Activated B cell treated with CpG ODN at 0.5 μM for 24 hours (primary cell): ENCODE data around the gene YY1. TPM values are rescaled to one million over a fixed set of nuclear protein-coding genes. Genes with fewer than 3 reads are reported as not detected.
"Not testable (repeated sequence)": the region's sequence is repeated elsewhere in the genome, so short reads cannot be mapped to it uniquely, and the experiment has no call there.

Source experiments
- ATAC-seq: fragments of 200-7000 bp; cut with Tn5 transposase; one replicate; pipeline ENCODE4 v1.10.0; 2021; ENCODE audit warnings: low read depth, mild to moderate bottlenecking, moderate library complexity
- CTCF ChIA-PET: fragments of 350-600 bp; sonication (Branson Sonifier 250); formaldehyde crosslinking; loops from one replicate; lab custom pipeline; 2021; ENCODE audit warnings: antibody characterized with exemption; lab: Charles Lee
- POLR2A ChIA-PET: fragments of 350-600 bp; sonication (Branson Sonifier 250); formaldehyde crosslinking; loops from one replicate; lab custom pipeline; 2021; ENCODE audit warnings: antibody characterized with exemption; lab: Charles Lee
- DNase-seq: peaks from one replicate; pipeline ENCODE4 v3.0.0; 2022
- H3K27ac Mint-ChIP-seq: one replicate; pipeline ENCODE4 v1.8.0; 2020; ENCODE audit warnings: mixed read lengths
- H3K27me3 Mint-ChIP-seq: one replicate; pipeline ENCODE4 v1.8.0; 2021; ENCODE audit warnings: mixed read lengths
- H3K36me3 Mint-ChIP-seq: one replicate; pipeline ENCODE4 v1.8.0; 2021; ENCODE audit warnings: low read depth, mixed read lengths
- H3K4me1 Mint-ChIP-seq: one replicate; pipeline ENCODE4 v1.8.0; 2021; ENCODE audit warnings: mixed read lengths
- H3K4me3 Mint-ChIP-seq: one replicate; pipeline ENCODE4 v1.8.0; 2020; ENCODE audit warnings: mild to moderate bottlenecking, mixed read lengths
- H3K9me3 Mint-ChIP-seq: one replicate; pipeline ENCODE4 v1.8.0; 2020; ENCODE audit warnings: mixed read lengths
- intact Hi-C: fragments of 100-400 bp; cut with micrococcal nuclease; formaldehyde crosslinking; loops from one replicate; pipeline ENCODE4 v1.15.1; 2024
- total RNA-seq: library from RNA; stranded (reverse); gene quantifications from 2 replicates; pipeline ENCODE4 v1.2.3, GENCODE V29; 2022
- TF ChIP-seq, protein P1 (sequence below): fragments of 200-600 bp; IDR thresholded peaks from one replicate; pipeline ENCODE4 v1.8.0; 2022; ENCODE audit warnings: antibody characterized with exemption, mild to moderate bottlenecking

YY1 gene
- total RNA-seq, 1 donor from 2014 or later, result 72.6 TPM

DNA sequence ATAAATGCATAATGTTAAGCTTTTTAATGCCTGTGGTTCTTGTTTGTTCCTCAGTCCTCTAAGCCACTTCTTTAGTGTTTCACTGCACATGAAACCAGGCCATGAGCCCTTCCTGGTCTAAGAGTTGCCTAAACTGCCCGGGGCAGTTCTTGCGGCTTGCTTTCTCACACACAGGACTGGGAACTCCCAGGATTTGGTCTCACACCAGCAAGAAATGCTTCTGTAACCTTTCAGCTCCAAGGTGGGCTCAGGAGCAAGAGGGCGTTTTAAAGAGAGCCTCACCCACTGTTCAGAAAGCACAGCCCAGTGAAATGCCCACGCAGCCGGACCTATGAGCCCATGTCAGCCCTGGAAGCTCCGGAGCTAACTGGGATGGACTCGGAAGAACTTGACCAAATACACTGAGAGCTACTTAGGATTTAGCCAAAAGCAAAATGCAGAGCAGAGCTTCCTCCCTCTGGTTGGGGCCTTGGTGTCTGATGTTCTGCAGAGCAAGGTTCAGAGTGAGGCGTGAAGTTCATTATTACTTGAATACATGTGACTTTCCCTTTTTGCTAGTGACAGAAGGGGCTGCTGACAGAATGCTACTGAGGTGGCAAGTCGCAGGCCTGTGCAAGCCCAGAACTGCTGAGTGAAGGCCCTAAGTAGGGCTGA, 43.9 kb downstream of the YY1 start:
- H3K27me3 Mint-ChIP-seq, result no peaks in the 10 kb centered on the region
- TF ChIP-seq, protein P1, sequence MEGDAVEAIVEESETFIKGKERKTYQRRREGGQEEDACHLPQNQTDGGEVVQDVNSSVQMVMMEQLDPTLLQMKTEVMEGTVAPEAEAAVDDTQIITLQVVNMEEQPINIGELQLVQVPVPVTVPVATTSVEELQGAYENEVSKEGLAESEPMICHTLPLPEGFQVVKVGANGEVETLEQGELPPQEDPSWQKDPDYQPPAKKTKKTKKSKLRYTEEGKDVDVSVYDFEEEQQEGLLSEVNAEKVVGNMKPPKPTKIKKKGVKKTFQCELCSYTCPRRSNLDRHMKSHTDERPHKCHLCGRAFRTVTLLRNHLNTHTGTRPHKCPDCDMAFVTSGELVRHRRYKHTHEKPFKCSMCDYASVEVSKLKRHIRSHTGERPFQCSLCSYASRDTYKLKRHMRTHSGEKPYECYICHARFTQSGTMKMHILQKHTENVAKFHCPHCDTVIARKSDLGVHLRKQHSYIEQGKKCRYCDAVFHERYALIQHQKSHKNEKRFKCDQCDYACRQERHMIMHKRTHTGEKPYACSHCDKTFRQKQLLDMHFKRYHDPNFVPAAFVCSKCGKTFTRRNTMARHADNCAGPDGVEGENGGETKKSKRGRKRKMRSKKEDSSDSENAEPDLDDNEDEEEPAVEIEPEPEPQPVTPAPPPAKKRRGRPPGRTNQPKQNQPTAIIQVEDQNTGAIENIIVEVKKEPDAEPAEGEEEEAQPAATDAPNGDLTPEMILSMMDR, result no peak
- peaks cover 22% of the 10 kb centered on the region for H3K4me1 Mint-ChIP-seq
- H3K9me3 Mint-ChIP-seq, result no peaks in the 10 kb centered on the region
- intact Hi-C loops, result no loop called here
- no peak overlapping the region for H3K27ac Mint-ChIP-seq
- ChIA-PET CTCF (interaction anchor here (0.8 to 1.5 kb wide), 2 partner anchors 19 to 43 kb away, joined by 3 read pairs; no protein-coding TSS in a partner anchor), POLR2A (interaction anchor here (0.6 to 1.1 kb wide), 3 partner anchors 10 to 27 kb away, joined by 3 read pairs; no protein-coding TSS in a partner anchor)
- no peak for DNase-seq
- H3K36me3 Mint-ChIP-seq, result peaks cover 25% of the 10 kb centered on the region
- no peak for ATAC-seq
- H3K4me3 Mint-ChIP-seq, result no peak overlapping the region

DNA sequence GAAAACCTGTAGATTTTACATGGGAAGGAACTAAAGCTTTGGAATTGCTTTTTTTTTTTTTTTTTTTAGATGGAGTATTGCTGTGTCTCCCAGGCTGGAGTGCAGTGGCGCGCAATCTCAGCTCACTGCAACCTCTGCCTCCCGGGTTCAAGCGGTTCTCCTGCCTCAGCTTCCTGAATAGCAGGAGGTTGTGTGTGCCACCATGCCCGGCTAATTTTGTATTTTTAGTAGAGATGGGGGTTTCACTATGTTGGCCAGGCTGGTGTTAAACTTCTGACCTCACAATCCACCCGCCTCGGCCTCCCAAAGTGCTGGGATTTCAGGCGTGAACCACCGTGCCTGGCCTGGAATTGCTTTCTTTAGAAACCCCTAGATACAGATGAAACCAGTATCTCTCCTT, 44.5 kb downstream of the YY1 start:
- H3K27ac Mint-ChIP-seq, H3K9me3 Mint-ChIP-seq, intact Hi-C loops, H3K4me3 Mint-ChIP-seq, H3K27me3 Mint-ChIP-seq, ATAC-seq, DNase-seq: not testable (repeated sequence)
- peaks cover 22% of the 10 kb centered on the region for H3K36me3 Mint-ChIP-seq
- ChIA-PET POLR2A (interaction anchor here (0.6 kb wide), 1 partner anchor 28 kb away, joined by 3 read pairs; no protein-coding TSS in a partner anchor), CTCF (interaction anchor here (0.8 to 1.1 kb wide), 3 partner anchors 37 to 94 kb away, joined by 3 to 6 read pairs (median 3); no protein-coding TSS in a partner anchor)
- peaks cover 18% of the 10 kb centered on the region for H3K4me1 Mint-ChIP-seq

DNA sequence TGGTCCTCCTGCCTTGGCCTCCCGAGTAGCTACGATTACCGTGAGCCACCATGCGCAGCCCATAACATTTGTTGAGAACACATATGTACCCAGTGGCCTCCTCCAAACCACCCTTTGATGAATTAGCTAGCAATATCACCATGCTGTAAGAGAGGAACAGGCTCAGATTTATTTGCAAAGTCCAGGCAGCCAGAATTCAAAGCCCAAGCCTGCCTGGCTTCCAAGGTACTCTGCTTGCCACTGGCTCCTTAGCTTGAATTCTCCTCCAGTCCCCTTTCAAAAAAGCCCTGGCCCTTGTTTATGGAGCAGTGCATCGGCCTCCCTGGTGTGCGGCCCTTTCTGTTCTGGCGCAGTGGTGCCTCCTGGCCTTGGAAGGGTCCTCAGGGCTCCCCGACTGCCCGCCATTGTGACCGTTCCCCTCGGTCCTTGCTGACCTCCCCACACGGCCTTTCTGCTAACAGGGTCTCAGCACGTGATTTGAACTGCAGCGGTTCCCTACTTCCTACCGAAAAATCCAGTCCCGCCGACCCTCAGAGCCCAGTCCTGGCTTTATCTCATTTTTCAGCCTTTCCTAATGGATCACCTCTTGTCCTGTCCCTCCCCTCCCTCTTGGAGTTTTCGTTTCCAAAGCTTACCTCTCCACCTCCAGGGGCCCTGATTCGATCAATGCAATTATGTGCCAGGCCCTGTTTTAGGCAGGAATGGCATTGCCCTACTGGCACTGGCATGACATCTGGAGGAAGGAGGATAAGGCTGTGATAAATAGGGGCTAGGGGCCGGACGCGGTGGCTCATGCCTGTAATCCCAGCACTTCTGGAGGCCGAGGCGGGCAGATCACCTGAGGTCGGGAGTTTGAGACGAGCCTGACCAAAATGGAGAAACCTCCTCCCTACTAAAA, 45.3 kb downstream of the YY1 start:
- ChIA-PET CTCF (interaction anchor here (0.8 to 1.7 kb wide), 9 partner anchors 20 to 94 kb away, joined by 3 to 6 read pairs (median 4); no protein-coding TSS in a partner anchor), POLR2A (interaction anchor here (1.7 to 2.1 kb wide), 4 partner anchors 13 to 93 kb away, joined by 4 to 9 read pairs (median 4); partner anchors contain the start of gene WDR25)
- no peaks in the 10 kb centered on the region for H3K27me3 Mint-ChIP-seq
- TF ChIP-seq, protein P1, result no peak
- peaks cover 14% of the 10 kb centered on the region for H3K4me1 Mint-ChIP-seq
- H3K9me3 Mint-ChIP-seq, result no peaks in the 10 kb centered on the region
- ATAC-seq (no peak), DNase-seq (no peak)
- peak overlapping the region; percentile 68 for H3K4me3 Mint-ChIP-seq
- peak overlapping the region; percentile 56 for H3K27ac Mint-ChIP-seq
- intact Hi-C loops, result no loop called here
- peaks cover 18% of the 10 kb centered on the region for H3K36me3 Mint-ChIP-seq

DNA sequence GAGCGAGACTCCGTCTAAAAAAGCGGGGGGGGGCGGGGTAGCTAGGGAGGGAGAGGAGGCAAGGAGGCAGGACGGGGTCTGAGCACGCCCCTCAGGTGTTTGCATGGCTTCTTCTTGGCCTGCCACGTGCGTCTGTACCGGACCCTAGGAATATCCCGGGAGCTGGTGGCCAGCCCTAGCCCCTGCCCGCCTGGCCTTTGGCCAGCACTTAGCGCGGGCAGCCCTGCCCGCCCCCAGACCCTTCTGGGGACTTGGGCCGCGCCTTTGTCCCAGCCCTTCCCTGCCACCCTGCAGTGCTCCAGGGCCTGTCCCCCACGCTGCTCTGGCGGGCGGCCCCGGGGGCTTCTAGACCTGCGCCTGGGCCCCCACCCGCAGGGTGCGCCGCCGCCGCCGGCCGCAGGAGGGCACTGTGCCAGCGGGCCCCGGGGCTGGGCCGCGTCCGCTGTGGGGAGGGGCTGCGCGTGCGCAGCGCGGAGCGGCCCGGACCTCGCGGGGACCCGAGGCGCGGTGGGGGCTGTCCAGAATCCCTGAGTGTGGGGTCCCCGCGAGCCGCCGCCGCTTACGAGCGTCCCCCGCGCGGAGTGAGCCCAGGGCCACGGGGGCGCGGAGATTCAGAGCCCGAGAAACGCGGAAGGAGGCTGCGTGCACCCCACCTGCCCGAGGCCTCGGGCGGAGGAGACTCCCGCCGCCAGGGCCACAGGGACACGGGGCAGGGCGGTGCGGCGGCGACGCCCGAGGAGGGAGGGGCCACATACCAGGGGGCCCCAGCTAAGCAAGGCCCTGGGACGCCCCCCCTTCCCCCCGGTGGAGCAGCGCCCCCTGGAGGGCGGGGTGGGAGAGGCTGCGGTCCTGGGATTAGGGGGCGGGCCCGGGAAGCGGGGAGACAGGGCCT, 46.3 kb downstream of the YY1 start:
- H3K27me3 Mint-ChIP-seq, result no peaks in the 10 kb centered on the region
- peak; percentile 92 for DNase-seq
- H3K36me3 Mint-ChIP-seq, result peaks cover 15% of the 10 kb centered on the region
- ATAC-seq, result peak; percentile 93
- CTCF ChIA-PET, result interaction anchor here (0.7 to 2.2 kb wide), 17 partner anchors 9 to 177 kb away, joined by 3 to 18 read pairs (median 4); a partner anchor contains a TSS
- H3K27ac Mint-ChIP-seq, result peak overlapping the region; percentile 85
- H3K4me1 Mint-ChIP-seq, result peaks cover 10% of the 10 kb centered on the region
- peak overlapping the region; percentile 82 for H3K4me3 Mint-ChIP-seq
- intact Hi-C loops, result loop anchor here (1.0 to 5.0 kb wide), 9 partner anchors 9 to 303 kb away; partner anchors contain the start of gene SLC25A29
- TF ChIP-seq, protein P1, result peak; percentile 71
- no peaks in the 10 kb centered on the region for H3K9me3 Mint-ChIP-seq
- POLR2A ChIA-PET, result interaction anchor here (0.5 to 2.1 kb wide), 11 partner anchors 9 to 804 kb away, joined by 3 to 9 read pairs (median 4); partner anchors contain the start of genes CCNK, SETD3 and WDR25
